ENCODE results near the gene WDPCP.
"Not testable (repeated sequence)": the region's sequence is repeated elsewhere in the genome, so short reads cannot be mapped to it uniquely, and the experiment has no call there.

WDPCP gene

GRCh38 chr2:63484481-63484880 lies 103.8 kb downstream of the WDPCP start:
- no peak overlapping the region for H3K4me3 ChIP-seq
- H3K27ac ChIP-seq, result no peak overlapping the region

- no peak overlapping the region for H3K4me3 ChIP-seq
- no peak overlapping the region for H3K27ac ChIP-seq
These were observed 110.6 kb downstream of the WDPCP start for GRCh38 chr2:63477686-63478085.

- H3K27ac ChIP-seq, H3K4me3 ChIP-seq: not testable (repeated sequence)
These were observed 119.0 kb downstream of the WDPCP start for GRCh38 chr2:63469313-63469712.

GRCh38 chr2:63465633-63466032 lies 122.6 kb downstream of the WDPCP start:
- H3K27ac ChIP-seq, result no peak overlapping the region

GRCh38 chr2:63463142-63463541 lies 125.1 kb downstream of the WDPCP start:
- H3K27ac ChIP-seq, result no peak overlapping the region

More at GRCh38 chr2:63465633-63466032, 122.6 kb downstream of the WDPCP start:
- no peak overlapping the region for H3K4me3 ChIP-seq

GRCh38 chr2:63446658-63447057 lies 141.6 kb downstream of the WDPCP start:
- Histone ChIP-seq H3K27ac (no peak overlapping the region), H3K4me3 (no peak overlapping the region)

More at GRCh38 chr2:63463142-63463541, 125.1 kb downstream of the WDPCP start:
- H3K4me3 ChIP-seq, result no peak overlapping the region

- Histone ChIP-seq H3K27ac (peak overlapping the region in 1 of 21 experiments; percentile 20), H3K4me3 (no peak overlapping the region)
These were observed 143.6 kb downstream of the WDPCP start for GRCh38 chr2:63444565-63445288.

GRCh38 chr2:63440612-63441011 lies 147.7 kb downstream of the WDPCP start:
- Histone ChIP-seq H3K27ac (no peak overlapping the region), H3K4me3 (no peak overlapping the region)

- Histone ChIP-seq H3K27ac (no peak overlapping the region), H3K4me3 (no peak overlapping the region)
These were observed 150.1 kb downstream of the WDPCP start for GRCh38 chr2:63438181-63438580.

- H3K27ac ChIP-seq, result no peak overlapping the region
- no peak overlapping the region for H3K4me3 ChIP-seq
These were observed 151.8 kb downstream of the WDPCP start for GRCh38 chr2:63436488-63436887.

- no peak overlapping the region for H3K27ac ChIP-seq
- no peak overlapping the region for H3K4me3 ChIP-seq
These were observed 153.2 kb downstream of the WDPCP start for GRCh38 chr2:63435070-63435469.

GRCh38 chr2:63434024-63435001 lies 154.0 kb downstream of the WDPCP start:
- Histone ChIP-seq H3K4me3 (no peak overlapping the region), H3K27ac (no peak overlapping the region)

GRCh38 chr2:63432373-63432772 lies 155.9 kb downstream of the WDPCP start:
- Histone ChIP-seq H3K4me3 (no peak overlapping the region), H3K27ac (no peak overlapping the region)

GRCh38 chr2:63425606-63426005 lies 162.7 kb downstream of the WDPCP start:
- Histone ChIP-seq H3K27ac (no peak overlapping the region), H3K4me3 (no peak overlapping the region)

GRCh38 chr2:63425079-63425416 lies 163.2 kb downstream of the WDPCP start:
- Histone ChIP-seq H3K27ac (no peak overlapping the region), H3K4me3 (no peak overlapping the region)

- H3K27ac ChIP-seq, result no peak overlapping the region
- H3K4me3 ChIP-seq, result no peak overlapping the region
These were observed 163.8 kb downstream of the WDPCP start for GRCh38 chr2:63424329-63425078.

- H3K27ac ChIP-seq, result no peak overlapping the region
- H3K4me3 ChIP-seq, result no peak overlapping the region
These were observed 165.7 kb downstream of the WDPCP start for GRCh38 chr2:63422556-63422955.

- no peak overlapping the region for H3K4me3 ChIP-seq
- no peak overlapping the region for H3K27ac ChIP-seq
These were observed 179.7 kb downstream of the WDPCP start for GRCh38 chr2:63408530-63408929.

- no peak overlapping the region for H3K4me3 ChIP-seq
- H3K27ac ChIP-seq, result no peak overlapping the region
These were observed 181.6 kb downstream of the WDPCP start for GRCh38 chr2:63406641-63407040.

- no peak overlapping the region for H3K4me3 ChIP-seq
- H3K27ac ChIP-seq, result no peak overlapping the region
These were observed 184.5 kb downstream of the WDPCP start for GRCh38 chr2:63403820-63404219.

Measured in skin epidermis (tissue), 12 donors.